Measurements from ENCODE around the gene KRT4. TPM values are rescaled to one million over a fixed set of nuclear protein-coding genes. Genes with fewer than 3 reads are reported as not detected.

KRT4 gene
- total and polyA plus RNA-seq, 3 donors from 2014 or later = 0.19 TPM; not detected in 2

GRCh38 chr12:52837781-52838608, 24.1 kb upstream of the KRT4 start:
- Histone ChIP-seq H3K4me1 (no peaks in the 10 kb centered on the region), H3K27ac (no peak overlapping the region), H3K36me3 (ENCODE audit: low read depth, missing control alignments) (no peaks in the 10 kb centered on the region), H3K4me3 (no peak overlapping the region), H3K27me3 (no peaks in the 10 kb centered on the region), H3K9me3 (no peaks in the 10 kb centered on the region)
- DNase-seq = no peak
- 89 to 93% methylated on average over 6 of the region's 6 CpGs for WGBS, 2 donors
- TF ChIP-seq POLR2A (IDR thresholded peaks at IDR 0.05) (no peak), CTCF (IDR thresholded peaks at IDR 0.05) (no peak)
- intact Hi-C loops (cut with DNase I; ENCODE audit: low total_unique reads) = no loop called here

DNA sequence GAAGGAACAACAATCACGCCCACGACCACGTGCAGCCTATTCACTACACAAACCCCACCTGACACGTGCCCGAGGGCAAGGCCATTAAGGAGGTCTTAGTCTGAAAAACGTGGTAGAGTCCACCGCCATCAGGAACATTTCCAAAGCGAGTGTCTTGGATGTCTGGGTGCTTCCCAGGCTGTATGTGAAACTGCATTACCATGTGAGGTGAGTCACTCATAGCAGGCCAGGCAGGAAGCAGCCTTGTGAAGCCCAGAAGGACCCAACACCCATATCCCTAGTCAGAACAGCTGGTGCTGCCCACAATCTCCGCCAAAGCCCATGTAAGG, 23.5 kb upstream of the KRT4 start:
- WGBS, 2 donors = 83 to 88% methylated on average over 9 of the region's 9 CpGs
- Histone ChIP-seq H3K4me1 (no peaks in the 10 kb centered on the region), H3K9me3 (no peaks in the 10 kb centered on the region), H3K27ac (no peak overlapping the region), H3K4me3 (no peak overlapping the region), H3K36me3 (ENCODE audit: low read depth, missing control alignments) (no peaks in the 10 kb centered on the region), H3K27me3 (no peaks in the 10 kb centered on the region)
- intact Hi-C loops (cut with DNase I; ENCODE audit: low total_unique reads) = no loop called here
- no peak for TF ChIP-seq POLR2A (IDR thresholded peaks at IDR 0.05)
- no peak for TF ChIP-seq CTCF (IDR thresholded peaks at IDR 0.05)
- DNase-seq = no peak

- TF ChIP-seq POLR2A (IDR thresholded peaks at IDR 0.05) (no peak), CTCF (IDR thresholded peaks at IDR 0.05) (no peak)
- H3K9me3 ChIP-seq = no peaks in the 10 kb centered on the region
- intact Hi-C loops (cut with DNase I; ENCODE audit: low total_unique reads) = no loop called here
- no peak for DNase-seq
- no peaks in the 10 kb centered on the region for H3K27me3 ChIP-seq
- no peak overlapping the region for H3K4me3 ChIP-seq
- no peak overlapping the region for H3K27ac ChIP-seq
- WGBS, 2 donors = 91 to 94% methylated on average over 9 of the region's 9 CpGs
- H3K36me3 ChIP-seq (ENCODE audit: low read depth, missing control alignments) = no peaks in the 10 kb centered on the region
- H3K4me1 ChIP-seq = no peaks in the 10 kb centered on the region
Observed at GRCh38 chr12:52836491-52837412, 22.8 kb upstream of the KRT4 start.

- no peak for TF ChIP-seq POLR2A (IDR thresholded peaks at IDR 0.05)
- TF ChIP-seq CTCF (IDR thresholded peaks at IDR 0.05) = no peak
- no peaks in the 10 kb centered on the region for H3K9me3 ChIP-seq
- H3K4me3 ChIP-seq = no peak overlapping the region
- no peaks in the 10 kb centered on the region for H3K4me1 ChIP-seq
- DNase-seq = no peak
- no peaks in the 10 kb centered on the region for H3K36me3 ChIP-seq (ENCODE audit: low read depth, missing control alignments)
- H3K27ac ChIP-seq = no peak overlapping the region
- H3K27me3 ChIP-seq = no peaks in the 10 kb centered on the region
- intact Hi-C loops (cut with DNase I; ENCODE audit: low total_unique reads) = no loop called here
- 75 to 88% methylated on average over 6 to 7 of the region's 7 CpGs for WGBS, 2 donors
Observed at GRCh38 chr12:52836042-52836466, 22.1 kb upstream of the KRT4 start.

Data from testis (tissue), 3 donors.